HCT116 (cell line): ENCODE data around the gene SPACA4. TPM values are rescaled to one million over a fixed set of nuclear protein-coding genes. Genes with fewer than 3 reads are reported as not detected.
A peak's percentile ranks its signal among the peaks of the same experiment; 100 is the strongest.

Experiments used
- ATAC-seq: fragments of 200-7000 bp; cut with Tn5 transposase; 2 replicates; pipeline ENCODE4 v1.9.1; 2020; ENCODE audit warnings: mild to moderate bottlenecking, moderate library complexity
- BruUV-seq: library from RNA; stranded (reverse); fragments of 400-500 nt; replicated peaks from 2 replicates; lab custom pipeline; 2021; lab: Mats Ljungman, UMichigan
- CTCF ChIA-PET: fragments of 300-600 bp; sonication (Branson Sonifier 250); formaldehyde crosslinking; loops from one replicate; lab custom pipeline; 2021; ENCODE audit warnings: antibody characterized with exemption; lab: Charles Lee
- POLR2A ChIA-PET: fragments of 300-600, 350-600 bp; sonication (Branson Sonifier 250); formaldehyde crosslinking; loops from one replicate; lab custom pipeline; 2021; ENCODE audit warnings: antibody characterized with exemption; lab: Charles Lee
- RAD21 ChIA-PET, 2 experiments: fragments of 300-600 bp; sonication (Branson Sonifier 250); formaldehyde crosslinking; loops; one replicate each; lab custom pipeline; 2023; ENCODE audit warnings: low total read pairs in 2 of 2; ENCODE audit not compliant: uncharacterized antibody in 2 of 2, unreplicated experiment in 2 of 2, low non-redundant PET in 1 of 2; lab: Charles Lee
- DNase-seq: peaks from one replicate; pipeline ENCODE4 v3.0.0-alpha.2; 2010; ENCODE audit warnings: low read depth, low spot score
- H2AFZ ChIP-seq: fragments of 200-600 bp; shearing (Covaris generic), sonication (generic); 2 replicates; pipeline ENCODE4 v1.6.1; 2017; ENCODE audit warnings: low read depth, mixed run types, mixed read lengths, antibody characterized with exemption, low read length; ENCODE audit not compliant: poor library complexity, severe bottlenecking
- H3K27ac ChIP-seq: 2 replicates; pipeline ENCODE4 v1.5.1; 2012; ENCODE audit warnings: low read depth, low read length
- H3K27me3 ChIP-seq: fragments of 200-600 bp; sonication (generic); 2 replicates; pipeline ENCODE4 v1.6.1; 2016; ENCODE audit warnings: mixed run types, low read length, mixed read lengths; ENCODE audit not compliant: insufficient read depth
- H3K36me3 ChIP-seq, 2 experiments: fragments of 200-500 bp in 1 of 2; fragments of 200-600 bp in 1 of 2; sonication (Bioruptor generic) in 1 of 2; sonication (generic) in 1 of 2; 2 replicates each; pipeline versions ENCODE4 v1.5.1 to v1.6.1; 2014 to 2016; ENCODE audit warnings: low read length in 2 of 2, inconsistent platforms in 1 of 2, mixed read lengths in 1 of 2, mixed run types in 1 of 2; ENCODE audit not compliant: insufficient read depth in 2 of 2, control insufficient read depth in 1 of 2
- H3K4me1 ChIP-seq, 2 experiments: fragments of 200-600 bp in 1 of 2; sonication (generic) in 1 of 2; 2 replicates each; pipeline versions ENCODE4 v1.5.1 to v1.6.1; 2012 to 2017; ENCODE audit warnings: low read length in 2 of 2, inconsistent platforms in 1 of 2, mild to moderate bottlenecking in 1 of 2, mixed read lengths in 1 of 2, mixed run types in 1 of 2, moderate library complexity in 1 of 2; ENCODE audit not compliant: insufficient read depth in 2 of 2, control insufficient read depth in 1 of 2
- H3K4me2 ChIP-seq: fragments of 200-600 bp; sonication (generic); 2 replicates; pipeline ENCODE4 v1.6.1; 2017; ENCODE audit warnings: mixed run types, low read length, mixed read lengths
- H3K4me3 ChIP-seq, 2 experiments: fragments of 200-600 bp in 1 of 2; sonication (generic) in 1 of 2; replicated peaks in 1 of 2; 2 replicates each; pipeline ENCODE4 v1.5.1; 2011 to 2016; ENCODE audit warnings: low read length in 2 of 2, control low read depth in 1 of 2, low read depth in 1 of 2, mild to moderate bottlenecking in 1 of 2, mixed read lengths in 1 of 2, mixed run types in 1 of 2
- H3K79me2 ChIP-seq: fragments of 200-600 bp; sonication (generic); 2 replicates; pipeline ENCODE4 v1.6.1; 2017; ENCODE audit warnings: mild to moderate bottlenecking, mixed run types, low read length, moderate library complexity, mixed read lengths; ENCODE audit not compliant: insufficient read depth
- H3K9ac ChIP-seq: fragments of 200-600 bp; sonication (generic); 2 replicates; pipeline ENCODE4 v1.6.1; 2016; ENCODE audit warnings: low read length, mixed read lengths
- H3K9me2 ChIP-seq: fragments of 200-600 bp; sonication (generic), shearing (Covaris generic); 2 replicates; pipeline ENCODE4 v1.6.1; 2017; ENCODE audit warnings: mixed run types, mild to moderate bottlenecking, moderate library complexity; ENCODE audit not compliant: insufficient read depth
- H3K9me3 ChIP-seq, 2 experiments: fragments of 200-500 bp in 1 of 2; fragments of 200-600 bp in 1 of 2; sonication (Bioruptor generic) in 1 of 2; sonication (generic) in 1 of 2; 2 replicates each; pipeline ENCODE4 v1.6.1; 2014 to 2017; ENCODE audit warnings: low read length in 2 of 2, mixed read lengths in 2 of 2, inconsistent platforms in 1 of 2, low read depth in 1 of 2, mild to moderate bottlenecking in 1 of 2, mixed run types in 1 of 2, moderate library complexity in 1 of 2; ENCODE audit not compliant: control insufficient read depth in 1 of 2, insufficient read depth in 1 of 2
- H4K20me1 ChIP-seq: fragments of 200-600 bp; sonication (generic), shearing (Covaris generic); 2 replicates; pipeline ENCODE4 v1.6.1; 2017; ENCODE audit warnings: mixed run types, mild to moderate bottlenecking, moderate library complexity; ENCODE audit not compliant: insufficient read depth
- ATF3 ChIP-seq: IDR thresholded peaks from 2 replicates; pipeline ENCODE4 v1.6.1; 2012
- JUND ChIP-seq: IDR thresholded peaks from 2 replicates; pipeline ENCODE4 v1.6.1; 2012
- POLR2A ChIP-seq: IDR thresholded peaks from 2 replicates; pipeline ENCODE4 v1.7.0; 2011; ENCODE audit warnings: borderline replicate concordance; ENCODE audit not compliant: insufficient read depth, insufficient read length; ENCODE audit errors: extremely low read depth
- POLR2AphosphoS5 ChIP-seq: IDR thresholded peaks from 2 replicates; pipeline ENCODE4 v1.6.1; 2011; ENCODE audit warnings: mild to moderate bottlenecking, low read depth, low read length, moderate library complexity
- SP1 ChIP-seq: IDR thresholded peaks from 2 replicates; pipeline ENCODE4 v1.6.1; 2012; ENCODE audit warnings: low read depth
- SRF ChIP-seq: IDR thresholded peaks from 2 replicates; pipeline ENCODE4 v1.6.1; 2012; ENCODE audit warnings: low read depth
- TCF7L2 ChIP-seq: IDR thresholded peaks from 2 replicates; pipeline ENCODE4 v1.7.0; 2011; ENCODE audit warnings: borderline replicate concordance, inconsistent platforms; ENCODE audit not compliant: insufficient read depth, insufficient read length; ENCODE audit errors: extremely low read depth
- YY1 ChIP-seq: IDR thresholded peaks from 2 replicates; pipeline ENCODE4 v1.6.1; 2011; ENCODE audit warnings: low read length, low read depth, moderate library complexity, mild to moderate bottlenecking; ENCODE audit not compliant: insufficient replicate concordance; ENCODE audit errors: extremely low read depth
- ZBTB33 ChIP-seq: IDR thresholded peaks from 2 replicates; pipeline ENCODE4 v1.6.1; 2011; ENCODE audit warnings: mild to moderate bottlenecking, low read length, moderate library complexity; ENCODE audit not compliant: insufficient replicate concordance; ENCODE audit errors: extremely low read depth
- ZFX ChIP-seq: fragments of 450-650 bp; IDR thresholded peaks from 2 replicates; pipeline ENCODE4 v1.6.1; 2017
- ZNF274 ChIP-seq: fragments of 200-500 bp; sonication (Bioruptor generic); IDR thresholded peaks from 2 replicates; pipeline ENCODE4 v1.6.1; 2014; ENCODE audit warnings: mild to moderate bottlenecking, low read depth, low read length, inconsistent platforms
- intact Hi-C: fragments of 100-400 bp; cut with micrococcal nuclease; formaldehyde crosslinking; loops from 2 replicates; pipeline ENCODE4 v1.10.0; 2022
- total RNA-seq: library from RNA; stranded (reverse); gene quantifications from one replicate; pipeline ENCODE4 v1.2.1, GENCODE V29; 2021; ENCODE audit not compliant: unreplicated experiment

Gene SPACA4
- total RNA-seq, 1 experiment from 2014 or later: not detected

- H3K9me2 ChIP-seq: no peaks in the 10 kb centered on the region
- no peaks in the 10 kb centered on the region for H3K9me3 ChIP-seq
- H3K9ac ChIP-seq: peak overlapping the region; percentile 96
- no peak for TF ChIP-seq POLR2A
- no peak for TF ChIP-seq ATF3
- TF ChIP-seq ZNF274: no peak
- TF ChIP-seq ZBTB33: no peak
- TF ChIP-seq YY1: no peak
- no peak for TF ChIP-seq SRF
- TF ChIP-seq SP1: no peak
- TF ChIP-seq POLR2AphosphoS5: no peak; the same call in 1 of the 2 replicates
- no peak for TF ChIP-seq JUND
- TF ChIP-seq TCF7L2: no peak
- TF ChIP-seq ZFX: no peak
- CTCF ChIA-PET: no interaction called here
- H3K27ac ChIP-seq: peak overlapping the region; percentile 95
- POLR2A ChIA-PET: interaction anchor here (0.6 to 2.6 kb wide), 6 partner anchors 9 to 156 kb away, joined by 3 to 16 read pairs (median 7); partner anchors contain the start of genes CA11, RPL18 and SPHK2
- no peak overlapping the region for H2AFZ ChIP-seq
- H3K4me2 ChIP-seq: peak overlapping the region; percentile 93
- no peaks in the 10 kb centered on the region for H3K27me3 ChIP-seq
- peaks cover 2 to 13% of the 10 kb centered on the region in 2 experiments; a peak in 1 of 4 replicates for H3K36me3 ChIP-seq
- DNase-seq (no peak), ATAC-seq (no peak)
- intact Hi-C loops: no loop called here
- peaks cover 18% of the 10 kb centered on the region for H3K79me2 ChIP-seq
- H4K20me1 ChIP-seq: no peaks in the 10 kb centered on the region
- RAD21 ChIA-PET: interaction anchor here in 1 of 2 experiments (1.0 kb wide), 1 partner anchor 14 kb away, joined by 3 read pairs; the partner anchor contains the start of genes RPL18 and SPHK2
- H3K4me1 ChIP-seq: peaks cover 38 to 79% of the 10 kb centered on the region in 2 experiments
- H3K4me3 ChIP-seq: peak overlapping the region; percentile 43 to 83
- BruUV-seq: no TSS peak
These were observed 26.9 kb downstream of the SPACA4 start for GRCh38 chr19:48633148-48634035.
